ENCODE results near the gene MTMR3.

MTMR3 gene

DNA sequence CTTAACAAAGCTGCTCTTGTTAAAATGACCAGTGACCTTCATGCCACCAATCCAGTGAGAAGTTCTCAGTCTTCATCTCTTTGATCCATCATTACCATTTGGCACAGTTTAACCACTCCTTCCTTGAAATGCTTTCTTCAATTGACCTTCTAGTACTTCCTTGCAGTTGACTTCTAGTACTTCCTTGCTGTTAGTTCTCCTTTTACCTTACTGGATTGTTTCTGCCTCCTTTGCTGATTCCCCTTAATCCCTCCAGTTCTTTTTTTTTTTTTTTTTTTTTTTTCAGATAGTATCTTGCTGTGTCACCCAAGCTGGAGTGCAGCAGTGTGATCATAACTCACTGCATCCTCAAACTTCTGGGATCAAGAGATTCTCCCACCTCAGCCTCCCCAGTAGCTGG, 131.3 kb downstream of the MTMR3 start:
- no peak overlapping the region for H3K4me3 ChIP-seq (ENCODE audit: low read depth, low read length)
- DNase-seq = no peak
- H3K9me3 ChIP-seq = no peaks in the 10 kb centered on the region
- peaks cover 10% of the 10 kb centered on the region for H3K4me1 ChIP-seq
- H3K36me3 ChIP-seq = peaks cover 26% of the 10 kb centered on the region
- TF ChIP-seq, protein P1, sequence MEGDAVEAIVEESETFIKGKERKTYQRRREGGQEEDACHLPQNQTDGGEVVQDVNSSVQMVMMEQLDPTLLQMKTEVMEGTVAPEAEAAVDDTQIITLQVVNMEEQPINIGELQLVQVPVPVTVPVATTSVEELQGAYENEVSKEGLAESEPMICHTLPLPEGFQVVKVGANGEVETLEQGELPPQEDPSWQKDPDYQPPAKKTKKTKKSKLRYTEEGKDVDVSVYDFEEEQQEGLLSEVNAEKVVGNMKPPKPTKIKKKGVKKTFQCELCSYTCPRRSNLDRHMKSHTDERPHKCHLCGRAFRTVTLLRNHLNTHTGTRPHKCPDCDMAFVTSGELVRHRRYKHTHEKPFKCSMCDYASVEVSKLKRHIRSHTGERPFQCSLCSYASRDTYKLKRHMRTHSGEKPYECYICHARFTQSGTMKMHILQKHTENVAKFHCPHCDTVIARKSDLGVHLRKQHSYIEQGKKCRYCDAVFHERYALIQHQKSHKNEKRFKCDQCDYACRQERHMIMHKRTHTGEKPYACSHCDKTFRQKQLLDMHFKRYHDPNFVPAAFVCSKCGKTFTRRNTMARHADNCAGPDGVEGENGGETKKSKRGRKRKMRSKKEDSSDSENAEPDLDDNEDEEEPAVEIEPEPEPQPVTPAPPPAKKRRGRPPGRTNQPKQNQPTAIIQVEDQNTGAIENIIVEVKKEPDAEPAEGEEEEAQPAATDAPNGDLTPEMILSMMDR (IDR thresholded peaks at IDR 0.05; ENCODE audit: low read depth, low read length) = no peak
- H3K27me3 ChIP-seq = no peaks in the 10 kb centered on the region

DNA sequence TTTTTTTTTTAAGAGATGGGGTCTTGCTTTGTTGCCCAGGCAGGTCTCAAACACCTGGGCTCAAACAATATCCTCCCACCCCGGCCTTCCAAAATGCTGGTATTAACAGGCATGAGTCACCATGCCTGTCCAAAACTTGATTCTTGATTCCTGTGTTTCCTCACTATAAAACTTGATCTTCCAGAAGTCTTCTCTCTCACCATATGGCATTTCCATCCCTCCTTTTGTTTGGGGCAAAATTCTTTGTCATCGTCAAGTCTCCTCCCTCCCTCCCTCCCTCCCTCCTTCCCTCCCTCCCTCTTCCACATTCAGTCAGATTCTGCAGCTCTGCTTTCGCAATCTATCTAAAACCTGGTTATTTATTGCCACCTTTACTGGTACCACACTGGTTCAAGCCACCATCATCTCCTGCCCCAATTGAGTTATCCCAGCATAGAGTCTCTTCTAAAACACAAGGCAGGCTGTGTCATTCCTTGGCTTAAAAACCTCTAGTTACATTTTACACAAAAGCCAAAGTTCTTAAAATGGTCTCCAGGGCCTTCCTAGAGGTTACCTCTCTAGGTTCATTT, 132.3 kb downstream of the MTMR3 start:
- H3K4me3 ChIP-seq (ENCODE audit: low read depth, low read length) = no peak overlapping the region
- TF ChIP-seq, protein P1 (IDR thresholded peaks at IDR 0.05; ENCODE audit: low read depth, low read length) = no peak
- H3K36me3 ChIP-seq = peaks cover 32% of the 10 kb centered on the region
- no peak for DNase-seq
- H3K27me3 ChIP-seq = no peaks in the 10 kb centered on the region
- H3K4me1 ChIP-seq = peaks cover 4% of the 10 kb centered on the region
- H3K9me3 ChIP-seq = no peaks in the 10 kb centered on the region

DNA sequence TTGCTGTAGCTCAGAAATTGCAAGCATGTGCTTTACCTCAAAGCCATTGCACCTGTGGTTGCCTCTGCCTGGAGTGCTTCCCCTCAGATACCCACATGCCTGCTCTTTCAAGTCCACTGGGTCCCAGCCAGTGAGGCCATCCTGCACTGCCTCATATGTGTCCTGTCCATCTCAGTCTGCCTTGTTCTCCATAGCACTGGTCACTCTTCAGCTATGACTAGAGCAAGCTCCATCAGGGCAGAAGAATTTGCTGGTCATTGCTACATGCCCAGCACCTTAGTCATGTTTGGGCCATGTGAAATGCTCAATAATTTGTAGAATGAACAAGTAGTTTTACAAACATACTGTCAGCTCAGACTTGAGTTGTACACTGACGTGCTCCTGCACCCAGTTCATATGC, 132.9 kb downstream of the MTMR3 start:
- TF ChIP-seq, protein P1 (IDR thresholded peaks at IDR 0.05; ENCODE audit: low read depth, low read length) = no peak

DNA sequence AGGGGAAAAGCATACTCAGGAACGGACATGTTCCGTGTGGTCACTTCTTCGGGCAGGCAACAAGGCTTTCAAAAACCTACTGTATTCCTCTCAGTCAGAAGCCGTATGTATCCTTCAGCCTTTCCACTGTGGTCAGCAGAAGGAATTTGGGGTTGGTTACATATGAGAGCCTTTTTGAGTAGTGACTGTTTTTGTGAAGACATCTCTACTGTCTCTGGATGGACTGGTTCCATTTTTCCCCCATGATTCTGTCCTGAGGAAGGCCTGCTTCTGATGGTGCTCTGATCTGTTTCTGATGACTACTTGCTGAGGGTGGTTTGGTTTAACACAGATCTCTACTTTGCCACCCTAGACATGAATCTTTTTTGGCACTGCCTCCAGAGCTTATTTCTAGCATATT, 133.6 kb downstream of the MTMR3 start:
- Histone ChIP-seq H3K27me3 (no peaks in the 10 kb centered on the region), H3K4me1 (no peaks in the 10 kb centered on the region), H3K36me3 (peaks cover 37% of the 10 kb centered on the region), H3K9me3 (no peaks in the 10 kb centered on the region), H3K4me3 (ENCODE audit: low read depth, low read length) (no peak overlapping the region)
- no peak for DNase-seq
- TF ChIP-seq, protein P1 (IDR thresholded peaks at IDR 0.05; ENCODE audit: low read depth, low read length) = no peak

More for the DNA sequence above, 132.9 kb downstream of the MTMR3 start:
- no peaks in the 10 kb centered on the region for H3K4me1 ChIP-seq
- no peak for DNase-seq
- no peak overlapping the region for H3K4me3 ChIP-seq (ENCODE audit: low read depth, low read length)
- no peaks in the 10 kb centered on the region for H3K27me3 ChIP-seq
- H3K9me3 ChIP-seq = no peaks in the 10 kb centered on the region
- peaks cover 36% of the 10 kb centered on the region for H3K36me3 ChIP-seq

DNA sequence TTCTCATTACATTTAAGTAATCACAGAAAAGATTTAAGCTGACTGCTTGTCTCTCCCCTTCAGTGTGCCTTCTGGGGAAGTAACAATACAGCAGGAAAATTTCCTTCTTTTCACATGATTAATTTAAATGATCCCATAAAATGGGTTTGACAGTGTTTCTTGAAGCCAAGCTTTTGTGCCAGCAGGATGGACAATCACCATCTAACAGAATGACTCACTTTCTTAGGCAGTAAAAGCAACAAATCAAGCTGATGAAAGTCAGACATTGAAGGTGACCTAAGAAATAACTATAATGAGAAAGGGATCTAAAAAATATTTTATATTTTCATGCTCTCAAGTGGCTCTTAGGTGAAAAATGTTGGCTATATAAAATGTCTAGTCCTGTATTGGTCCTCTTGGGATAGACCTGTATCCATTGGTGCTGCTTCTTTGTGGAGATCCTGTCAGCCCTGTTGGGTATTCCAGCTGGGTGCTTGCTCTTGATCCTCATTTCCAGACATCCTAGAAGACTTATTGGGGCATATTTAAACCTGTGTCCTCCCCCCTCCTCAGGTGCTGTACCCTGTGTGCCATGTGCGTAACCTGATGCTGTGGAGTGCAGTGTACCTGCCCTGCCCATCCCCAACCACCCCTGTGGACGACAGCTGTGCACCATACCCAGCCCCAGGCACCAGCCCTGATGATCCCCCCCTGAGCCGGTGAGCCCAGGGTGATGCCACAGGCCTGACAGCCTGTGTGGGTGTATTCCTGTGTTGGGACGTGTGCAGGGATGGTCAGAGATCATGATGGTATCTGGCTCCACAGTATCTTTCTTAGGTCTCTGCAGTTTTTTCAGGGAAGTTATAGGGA, 134.6 kb downstream of the MTMR3 start:
- no peak overlapping the region for H3K4me3 ChIP-seq (ENCODE audit: low read depth, low read length)
- H3K4me1 ChIP-seq = peaks cover 6% of the 10 kb centered on the region
- no peaks in the 10 kb centered on the region for H3K9me3 ChIP-seq
- TF ChIP-seq, protein P1 (IDR thresholded peaks at IDR 0.05; ENCODE audit: low read depth, low read length) = no peak
- peaks cover 40% of the 10 kb centered on the region for H3K36me3 ChIP-seq
- no peaks in the 10 kb centered on the region for H3K27me3 ChIP-seq
- DNase-seq = no peak

DNA sequence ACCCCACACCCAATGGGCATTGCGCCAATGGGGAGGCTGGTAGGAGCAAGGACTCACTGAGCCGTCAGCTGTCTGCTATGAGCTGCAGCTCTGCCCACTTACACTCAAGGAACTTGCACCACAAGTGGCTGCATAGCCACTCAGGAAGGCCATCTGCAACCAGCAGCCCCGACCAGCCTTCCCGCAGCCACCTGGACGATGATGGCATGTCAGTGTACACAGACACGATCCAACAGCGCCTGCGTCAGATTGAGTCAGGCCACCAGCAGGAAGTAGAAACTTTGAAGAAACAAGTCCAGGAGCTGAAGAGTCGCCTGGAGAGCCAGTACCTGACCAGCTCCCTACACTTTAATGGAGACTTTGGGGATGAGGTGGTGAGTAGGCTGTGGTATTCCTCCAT, 137.5 kb downstream of the MTMR3 start:
- peaks cover 43% of the 10 kb centered on the region for H3K36me3 ChIP-seq
- no peak overlapping the region for H3K4me3 ChIP-seq (ENCODE audit: low read depth, low read length)
- TF ChIP-seq, protein P1 (IDR thresholded peaks at IDR 0.05; ENCODE audit: low read depth, low read length) = no peak
- no peaks in the 10 kb centered on the region for H3K9me3 ChIP-seq
- DNase-seq = no peak
- peaks cover 6% of the 10 kb centered on the region for H3K4me1 ChIP-seq
- no peaks in the 10 kb centered on the region for H3K27me3 ChIP-seq
